ENCODE measurements around the gene MAEL.

The MAEL gene

DNA sequence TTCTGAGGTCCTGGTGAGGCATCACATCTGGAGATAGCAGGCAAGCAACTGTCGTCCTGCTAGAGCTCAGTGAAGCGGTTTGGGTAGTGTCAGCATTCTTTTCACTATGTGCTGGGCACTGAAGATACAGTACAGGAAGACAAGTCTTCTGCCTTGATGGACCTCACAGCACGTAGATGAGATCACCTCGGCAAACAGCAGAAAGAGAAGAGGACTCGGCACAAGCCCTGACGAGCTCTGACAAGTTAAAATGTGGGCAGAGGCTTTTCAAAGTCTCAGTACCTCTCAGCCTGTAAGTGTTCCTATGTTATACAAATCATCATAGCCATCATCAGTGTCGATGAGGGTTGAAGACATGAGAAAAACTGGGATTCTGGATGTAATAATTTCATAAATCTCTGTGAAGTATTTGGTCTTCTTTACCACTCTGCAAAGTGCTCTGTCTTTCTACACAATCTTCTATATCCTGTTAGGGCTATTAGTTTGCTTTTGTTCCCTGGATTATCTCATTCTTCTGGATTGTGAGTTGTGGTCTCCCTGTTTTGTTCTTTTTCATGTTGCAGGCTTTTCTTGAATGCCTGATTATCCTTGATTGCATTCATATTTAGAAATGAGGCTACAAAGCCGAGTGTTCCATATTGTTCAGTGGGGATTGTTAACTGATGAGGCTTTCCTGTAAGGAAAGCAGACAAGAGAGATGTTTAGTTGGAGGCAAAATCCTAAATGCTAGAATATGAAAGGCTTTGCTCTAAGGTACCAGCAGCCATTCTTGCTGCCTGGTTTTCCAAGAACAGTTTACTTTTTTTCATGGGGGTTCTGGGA is 24.2 kb downstream of the MAEL start:
- ChIA-PET POLR2A (no interaction called here), CTCF (no interaction called here)
- Histone ChIP-seq H3K4me3 (ENCODE audit: low read depth, low read length) (no peak overlapping the region), H3K4me1 (ENCODE audit: control insufficient read depth, insufficient read depth, low read length) (no peaks in the 10 kb centered on the region), H3K9me3 (ENCODE audit: control insufficient read depth, insufficient read depth, low read depth, low read length) (no peaks in the 10 kb centered on the region), H3K36me3 (ENCODE audit: control insufficient read depth in 2 of 2, insufficient read depth in 1 of 2, low read length in 2 of 2) (no peaks in the 10 kb centered on the region), H3K27ac (ENCODE audit: extremely low read depth, low read depth, low read length) (no peak overlapping the region)
- TF ChIP-seq, protein P1, sequence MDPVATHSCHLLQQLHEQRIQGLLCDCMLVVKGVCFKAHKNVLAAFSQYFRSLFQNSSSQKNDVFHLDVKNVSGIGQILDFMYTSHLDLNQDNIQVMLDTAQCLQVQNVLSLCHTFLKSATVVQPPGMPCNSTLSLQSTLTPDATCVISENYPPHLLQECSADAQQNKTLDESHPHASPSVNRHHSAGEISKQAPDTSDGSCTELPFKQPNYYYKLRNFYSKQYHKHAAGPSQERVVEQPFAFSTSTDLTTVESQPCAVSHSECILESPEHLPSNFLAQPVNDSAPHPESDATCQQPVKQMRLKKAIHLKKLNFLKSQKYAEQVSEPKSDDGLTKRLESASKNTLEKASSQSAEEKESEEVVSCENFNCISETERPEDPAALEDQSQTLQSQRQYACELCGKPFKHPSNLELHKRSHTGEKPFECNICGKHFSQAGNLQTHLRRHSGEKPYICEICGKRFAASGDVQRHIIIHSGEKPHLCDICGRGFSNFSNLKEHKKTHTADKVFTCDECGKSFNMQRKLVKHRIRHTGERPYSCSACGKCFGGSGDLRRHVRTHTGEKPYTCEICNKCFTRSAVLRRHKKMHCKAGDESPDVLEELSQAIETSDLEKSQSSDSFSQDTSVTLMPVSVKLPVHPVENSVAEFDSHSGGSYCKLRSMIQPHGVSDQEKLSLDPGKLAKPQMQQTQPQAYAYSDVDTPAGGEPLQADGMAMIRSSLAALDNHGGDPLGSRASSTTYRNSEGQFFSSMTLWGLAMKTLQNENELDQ (tag by site-specific recombination; IDR thresholded peaks at IDR 0.05; ENCODE audit: low read depth) = no peak
- TF ChIP-seq ZNF335 (tag by site-specific recombination; conservative IDR thresholded peaks at IDR 0.05) = no peak
- TF ChIP-seq YY1 (tag by site-specific recombination; IDR thresholded peaks at IDR 0.05) = no peak
- TF ChIP-seq SP7 (tag by site-specific recombination; IDR thresholded peaks at IDR 0.05) = no peak
- TF ChIP-seq ZNF654 (tag by site-specific recombination; IDR thresholded peaks at IDR 0.05; ENCODE audit: low read depth) = no peak
- TF ChIP-seq, protein P2, sequence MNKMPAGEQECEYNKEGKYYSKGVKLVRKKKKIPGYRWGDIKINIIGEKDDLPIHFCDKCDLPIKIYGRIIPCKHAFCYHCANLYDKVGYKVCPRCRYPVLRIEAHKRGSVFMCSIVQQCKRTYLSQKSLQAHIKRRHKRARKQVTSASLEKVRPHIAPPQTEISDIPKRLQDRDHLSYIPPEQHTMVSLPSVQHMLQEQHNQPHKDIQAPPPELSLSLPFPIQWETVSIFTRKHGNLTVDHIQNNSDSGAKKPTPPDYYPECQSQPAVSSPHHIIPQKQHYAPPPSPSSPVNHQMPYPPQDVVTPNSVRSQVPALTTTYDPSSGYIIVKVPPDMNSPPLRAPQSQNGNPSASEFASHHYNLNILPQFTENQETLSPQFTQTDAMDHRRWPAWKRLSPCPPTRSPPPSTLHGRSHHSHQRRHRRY (tag by site-specific recombination; IDR thresholded peaks at IDR 0.05) = no peak
- TF ChIP-seq ZNF23 (tag by site-specific recombination; IDR thresholded peaks at IDR 0.05; ENCODE audit: borderline replicate concordance) = no peak
- no peak for TF ChIP-seq ZBTB20 (tag by site-specific recombination; IDR thresholded peaks at IDR 0.05)
- TF ChIP-seq, protein P3, sequence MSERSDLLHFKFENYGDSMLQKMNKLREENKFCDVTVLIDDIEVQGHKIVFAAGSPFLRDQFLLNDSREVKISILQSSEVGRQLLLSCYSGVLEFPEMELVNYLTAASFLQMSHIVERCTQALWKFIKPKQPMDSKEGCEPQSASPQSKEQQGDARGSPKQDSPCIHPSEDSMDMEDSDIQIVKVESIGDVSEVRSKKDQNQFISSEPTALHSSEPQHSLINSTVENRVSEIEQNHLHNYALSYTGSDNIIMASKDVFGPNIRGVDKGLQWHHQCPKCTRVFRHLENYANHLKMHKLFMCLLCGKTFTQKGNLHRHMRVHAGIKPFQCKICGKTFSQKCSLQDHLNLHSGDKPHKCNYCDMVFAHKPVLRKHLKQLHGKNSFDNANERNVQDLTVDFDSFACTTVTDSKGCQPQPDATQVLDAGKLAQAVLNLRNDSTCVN (tag by site-specific recombination; optimal IDR thresholded peaks at IDR 0.05) = no peak
- TF ChIP-seq SALL2 (tag by site-specific recombination; IDR thresholded peaks at IDR 0.05; ENCODE audit: borderline replicate concordance) = no peak
- TF ChIP-seq, protein P4, sequence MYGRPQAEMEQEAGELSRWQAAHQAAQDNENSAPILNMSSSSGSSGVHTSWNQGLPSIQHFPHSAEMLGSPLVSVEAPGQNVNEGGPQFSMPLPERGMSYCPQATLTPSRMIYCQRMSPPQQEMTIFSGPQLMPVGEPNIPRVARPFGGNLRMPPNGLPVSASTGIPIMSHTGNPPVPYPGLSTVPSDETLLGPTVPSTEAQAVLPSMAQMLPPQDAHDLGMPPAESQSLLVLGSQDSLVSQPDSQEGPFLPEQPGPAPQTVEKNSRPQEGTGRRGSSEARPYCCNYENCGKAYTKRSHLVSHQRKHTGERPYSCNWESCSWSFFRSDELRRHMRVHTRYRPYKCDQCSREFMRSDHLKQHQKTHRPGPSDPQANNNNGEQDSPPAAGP (tag by site-specific recombination; IDR thresholded peaks at IDR 0.05) = no peak
- TF ChIP-seq ZNF626 (tag by site-specific recombination; IDR thresholded peaks at IDR 0.05) = no peak
- TF ChIP-seq ZNF19 (tag by site-specific recombination; IDR thresholded peaks at IDR 0.05; ENCODE audit: low read depth) = no peak
- TF ChIP-seq HOXA7 (CRISPR knock-in tag; IDR thresholded peaks at IDR 0.05; ENCODE audit: borderline replicate concordance) = no peak
- no peak for TF ChIP-seq TCF7L2 (IDR thresholded peaks at IDR 0.05; ENCODE audit: borderline replicate concordance, low read depth, low read length)
- no peak for TF ChIP-seq ZNF624 (tag by site-specific recombination; IDR thresholded peaks at IDR 0.05)
- TF ChIP-seq ZSCAN30 (tag by site-specific recombination; IDR thresholded peaks at IDR 0.05) = no peak
- no peak for TF ChIP-seq HOXD13 (CRISPR knock-in tag; IDR thresholded peaks at IDR 0.05; ENCODE audit: borderline replicate concordance)

DNA sequence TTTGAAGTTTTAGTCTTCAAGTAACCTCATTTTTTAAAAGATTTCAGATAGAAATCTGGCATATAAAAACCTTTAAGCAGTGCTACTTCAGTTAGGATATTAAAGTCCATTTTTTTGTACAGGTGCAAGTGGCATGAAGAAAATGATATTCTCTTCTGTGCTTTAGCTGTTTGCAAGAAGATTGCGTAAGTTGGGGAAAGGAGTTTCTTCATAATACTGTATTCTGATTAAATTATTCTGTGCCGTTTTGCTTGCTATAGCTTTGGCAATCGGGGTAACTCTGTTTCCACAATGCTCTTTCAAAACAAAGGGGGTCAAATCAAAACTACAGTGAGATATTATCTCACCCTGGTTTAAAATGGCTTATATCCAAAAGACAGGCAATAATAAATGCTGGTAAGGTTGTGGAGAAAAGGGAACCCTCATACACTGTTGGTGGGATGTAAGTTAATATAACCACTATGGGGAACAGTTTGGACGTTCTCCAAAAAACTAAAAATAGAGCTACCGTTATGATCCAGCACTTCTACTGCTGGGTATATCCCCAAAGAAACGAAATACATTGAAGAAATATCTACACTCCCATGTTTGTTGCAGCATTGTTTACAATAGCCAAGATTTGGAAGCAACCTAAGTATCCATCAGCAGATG is 27.1 kb downstream of the MAEL start:
- no peaks in the 10 kb centered on the region for H3K36me3 ChIP-seq (ENCODE audit: control insufficient read depth in 2 of 2, insufficient read depth in 1 of 2, low read length in 2 of 2)
- no peaks in the 10 kb centered on the region for H3K4me1 ChIP-seq (ENCODE audit: control insufficient read depth, insufficient read depth, low read length)
- H3K9me3 ChIP-seq (ENCODE audit: control insufficient read depth, insufficient read depth, low read depth, low read length) = no peaks in the 10 kb centered on the region
- POLR2A ChIA-PET = no interaction called here
- CTCF ChIA-PET = interaction anchor here (1.1 to 1.7 kb wide), 2 partner anchors 36 to 107 kb away, joined by 3 to 5 read pairs; no protein-coding TSS in a partner anchor
- no peak overlapping the region for H3K4me3 ChIP-seq (ENCODE audit: low read depth, low read length)
- H3K27ac ChIP-seq (ENCODE audit: extremely low read depth, low read depth, low read length) = no peak overlapping the region
- TF ChIP-seq, protein P5, sequence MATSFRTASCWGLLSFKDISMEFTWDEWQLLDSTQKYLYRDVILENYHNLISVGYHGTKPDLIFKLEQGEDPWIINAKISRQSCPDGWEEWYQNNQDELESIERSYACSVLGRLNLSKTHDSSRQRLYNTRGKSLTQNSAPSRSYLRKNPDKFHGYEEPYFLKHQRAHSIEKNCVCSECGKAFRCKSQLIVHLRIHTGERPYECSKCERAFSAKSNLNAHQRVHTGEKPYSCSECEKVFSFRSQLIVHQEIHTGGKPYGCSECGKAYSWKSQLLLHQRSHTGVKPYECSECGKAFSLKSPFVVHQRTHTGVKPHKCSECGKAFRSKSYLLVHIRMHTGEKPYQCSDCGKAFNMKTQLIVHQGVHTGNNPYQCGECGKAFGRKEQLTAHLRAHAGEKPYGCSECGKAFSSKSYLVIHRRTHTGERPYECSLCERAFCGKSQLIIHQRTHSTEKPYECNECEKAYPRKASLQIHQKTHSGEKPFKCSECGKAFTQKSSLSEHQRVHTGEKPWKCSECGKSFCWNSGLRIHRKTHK (tag by site-specific recombination; IDR thresholded peaks at IDR 0.05) = no peak
- TF ChIP-seq TCF7L2 (IDR thresholded peaks at IDR 0.05; ENCODE audit: borderline replicate concordance, low read depth, low read length) (no peak), ZNF626 (tag by site-specific recombination; IDR thresholded peaks at IDR 0.05) (no peak), ZNF37A (tag by site-specific recombination; IDR thresholded peaks at IDR 0.05) (no peak), ZNF624 (tag by site-specific recombination; IDR thresholded peaks at IDR 0.05) (no peak), ZNF274 (IDR thresholded peaks at IDR 0.05; ENCODE audit: low read length) (no peak), ZNF274 (tag by site-specific recombination; IDR thresholded peaks at IDR 0.05; ENCODE audit: borderline replicate concordance) (no peak), ZNF529 (tag by site-specific recombination; IDR thresholded peaks at IDR 0.05; ENCODE audit: insufficient replicate concordance) (no peak)
- TF ChIP-seq, protein P6, sequence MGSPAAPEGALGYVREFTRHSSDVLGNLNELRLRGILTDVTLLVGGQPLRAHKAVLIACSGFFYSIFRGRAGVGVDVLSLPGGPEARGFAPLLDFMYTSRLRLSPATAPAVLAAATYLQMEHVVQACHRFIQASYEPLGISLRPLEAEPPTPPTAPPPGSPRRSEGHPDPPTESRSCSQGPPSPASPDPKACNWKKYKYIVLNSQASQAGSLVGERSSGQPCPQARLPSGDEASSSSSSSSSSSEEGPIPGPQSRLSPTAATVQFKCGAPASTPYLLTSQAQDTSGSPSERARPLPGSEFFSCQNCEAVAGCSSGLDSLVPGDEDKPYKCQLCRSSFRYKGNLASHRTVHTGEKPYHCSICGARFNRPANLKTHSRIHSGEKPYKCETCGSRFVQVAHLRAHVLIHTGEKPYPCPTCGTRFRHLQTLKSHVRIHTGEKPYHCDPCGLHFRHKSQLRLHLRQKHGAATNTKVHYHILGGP (tag by site-specific recombination; IDR thresholded peaks at IDR 0.05) = no peak

Measured in HEK293 (cell line).